Prostate gland (tissue), 2 donors: ENCODE measurements around the gene EBF3.

Source experiments
- POLR2AphosphoS5 ChIP-seq: sonication (generic); formaldehyde crosslinking; IDR thresholded peaks from one replicate; pipeline ENCODE4 v1.6.1; 2017; ENCODE audit warnings: antibody characterized with exemption
- TF ChIP-seq, protein P1 (sequence below), 4 experiments: fragments of 200-600 bp in 2 of 4; fragments of 450-650 bp in 2 of 4; sonication (generic) in 2 of 4; IDR thresholded peaks; 1 replicate in 3 of 4; 2 replicates in 1 of 4; pipeline ENCODE4 v1.5.1; 2016 to 2019; ENCODE audit warnings: antibody characterized with exemption in 4 of 4, mild to moderate bottlenecking in 2 of 4, moderate library complexity in 2 of 4

DNA sequence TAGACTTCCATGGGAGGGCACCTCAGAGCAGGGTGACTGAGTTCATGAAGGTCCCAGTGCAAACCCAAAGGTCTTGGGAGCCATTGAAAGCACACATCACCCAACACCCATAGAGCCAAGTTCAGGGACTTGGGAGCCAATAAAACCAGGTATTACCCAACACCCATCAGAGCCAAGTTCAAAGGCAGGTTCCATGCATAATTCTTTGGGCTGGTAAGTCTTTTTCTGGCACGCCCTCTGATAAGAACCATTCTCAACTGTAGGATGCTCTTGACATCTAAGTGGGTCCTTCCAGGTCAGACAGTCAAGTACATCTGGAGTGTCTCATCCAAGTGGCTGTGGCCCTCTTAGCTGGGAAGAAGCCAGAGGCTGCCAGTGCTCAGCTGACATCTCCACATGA lies 63.2 kb downstream of the EBF3 start:
- TF ChIP-seq, protein P1, sequence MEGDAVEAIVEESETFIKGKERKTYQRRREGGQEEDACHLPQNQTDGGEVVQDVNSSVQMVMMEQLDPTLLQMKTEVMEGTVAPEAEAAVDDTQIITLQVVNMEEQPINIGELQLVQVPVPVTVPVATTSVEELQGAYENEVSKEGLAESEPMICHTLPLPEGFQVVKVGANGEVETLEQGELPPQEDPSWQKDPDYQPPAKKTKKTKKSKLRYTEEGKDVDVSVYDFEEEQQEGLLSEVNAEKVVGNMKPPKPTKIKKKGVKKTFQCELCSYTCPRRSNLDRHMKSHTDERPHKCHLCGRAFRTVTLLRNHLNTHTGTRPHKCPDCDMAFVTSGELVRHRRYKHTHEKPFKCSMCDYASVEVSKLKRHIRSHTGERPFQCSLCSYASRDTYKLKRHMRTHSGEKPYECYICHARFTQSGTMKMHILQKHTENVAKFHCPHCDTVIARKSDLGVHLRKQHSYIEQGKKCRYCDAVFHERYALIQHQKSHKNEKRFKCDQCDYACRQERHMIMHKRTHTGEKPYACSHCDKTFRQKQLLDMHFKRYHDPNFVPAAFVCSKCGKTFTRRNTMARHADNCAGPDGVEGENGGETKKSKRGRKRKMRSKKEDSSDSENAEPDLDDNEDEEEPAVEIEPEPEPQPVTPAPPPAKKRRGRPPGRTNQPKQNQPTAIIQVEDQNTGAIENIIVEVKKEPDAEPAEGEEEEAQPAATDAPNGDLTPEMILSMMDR (IDR thresholded peaks at IDR 0.05), result no peak
- no peak for TF ChIP-seq POLR2AphosphoS5
